ENCODE data around the gene UBE2D1.

DNA sequence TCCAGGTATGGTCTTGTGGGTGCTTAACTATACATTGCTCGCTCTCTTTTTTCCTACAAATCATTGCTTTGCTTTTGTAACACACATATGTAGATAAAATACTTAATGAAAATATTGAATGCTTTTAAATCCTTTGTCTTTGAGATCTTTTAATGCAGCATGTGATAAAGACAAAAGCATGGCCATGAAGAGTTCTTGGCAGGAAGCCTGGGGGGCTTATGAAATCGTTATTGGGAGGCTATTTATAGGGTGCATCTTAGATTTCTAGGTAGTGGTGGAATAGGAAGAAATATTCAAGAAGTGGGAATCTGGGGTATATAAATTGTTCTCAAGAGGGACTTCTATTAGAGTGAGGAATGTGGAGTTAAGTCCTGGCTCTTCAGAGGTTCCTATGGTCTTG, 21.9 kb downstream of the UBE2D1 start:
- TF ChIP-seq, protein P1, sequence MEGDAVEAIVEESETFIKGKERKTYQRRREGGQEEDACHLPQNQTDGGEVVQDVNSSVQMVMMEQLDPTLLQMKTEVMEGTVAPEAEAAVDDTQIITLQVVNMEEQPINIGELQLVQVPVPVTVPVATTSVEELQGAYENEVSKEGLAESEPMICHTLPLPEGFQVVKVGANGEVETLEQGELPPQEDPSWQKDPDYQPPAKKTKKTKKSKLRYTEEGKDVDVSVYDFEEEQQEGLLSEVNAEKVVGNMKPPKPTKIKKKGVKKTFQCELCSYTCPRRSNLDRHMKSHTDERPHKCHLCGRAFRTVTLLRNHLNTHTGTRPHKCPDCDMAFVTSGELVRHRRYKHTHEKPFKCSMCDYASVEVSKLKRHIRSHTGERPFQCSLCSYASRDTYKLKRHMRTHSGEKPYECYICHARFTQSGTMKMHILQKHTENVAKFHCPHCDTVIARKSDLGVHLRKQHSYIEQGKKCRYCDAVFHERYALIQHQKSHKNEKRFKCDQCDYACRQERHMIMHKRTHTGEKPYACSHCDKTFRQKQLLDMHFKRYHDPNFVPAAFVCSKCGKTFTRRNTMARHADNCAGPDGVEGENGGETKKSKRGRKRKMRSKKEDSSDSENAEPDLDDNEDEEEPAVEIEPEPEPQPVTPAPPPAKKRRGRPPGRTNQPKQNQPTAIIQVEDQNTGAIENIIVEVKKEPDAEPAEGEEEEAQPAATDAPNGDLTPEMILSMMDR (IDR thresholded peaks at IDR 0.05) = no peak
- no peak for TF ChIP-seq POLR2A (IDR thresholded peaks at IDR 0.05)
- TF ChIP-seq EP300 (IDR thresholded peaks at IDR 0.05) = no peak

Data from sigmoid colon (tissue), 4 donors.